SK-N-SH (cell line): Measurements from ENCODE around the gene THSD4. TPM values are rescaled to one million over a fixed set of nuclear protein-coding genes. Genes with fewer than 3 reads are reported as not detected.

Experiments
- CTCF ChIA-PET: fragments of 300-600, 350-600 bp; formaldehyde crosslinking; extraction: SDS; loops from one replicate; lab custom pipeline; 2021; lab: Yijun Ruan, JAX
- POLR2A ChIA-PET: fragments of 350-600 bp; sonication (Branson Sonifier 250); formaldehyde crosslinking; extraction: SDS; loops from one replicate; lab custom pipeline; 2020; ENCODE audit warnings: antibody characterized with exemption, inconsistent platforms; lab: Yijun Ruan, JAX
- DNase-seq: peaks from one replicate; pipeline ENCODE4 v3.0.0; 2012
- H2AFZ ChIP-seq: fragments of 200-600 bp; sonication (generic); 2 replicates; pipeline ENCODE4 v1.8.1; 2016; ENCODE audit warnings: antibody characterized with exemption, mild to moderate bottlenecking, low read depth
- H3F3A ChIP-seq: fragments of 200-600 bp; sonication (generic); replicated peaks from 2 replicates; pipeline ENCODE3; 2016; ENCODE audit warnings: antibody characterized with exemption, mild to moderate bottlenecking; ENCODE audit not compliant: insufficient read depth
- H3K27ac ChIP-seq, 2 experiments: fragments of 200-500 bp in 1 of 2; fragments of 200-600 bp in 1 of 2; sonication (Bioruptor generic) in 1 of 2; sonication (generic), shearing (Covaris generic) in 1 of 2; 2 replicates each; pipeline versions ENCODE4 v1.5.1 to v1.6.1; 2014 to 2016; ENCODE audit warnings: low read depth in 2 of 2, inconsistent platforms in 1 of 2, low read length in 1 of 2, mild to moderate bottlenecking in 1 of 2, mixed read lengths in 1 of 2
- H3K27me3 ChIP-seq: fragments of 200-600 bp; sonication (generic), shearing (Covaris generic); 2 replicates; pipeline ENCODE4 v1.6.1; 2016; ENCODE audit warnings: mixed run types; ENCODE audit not compliant: insufficient read depth
- H3K36me3 ChIP-seq, 2 experiments: fragments of 200-500 bp in 1 of 2; fragments of 200-600 bp in 1 of 2; sonication (Bioruptor generic) in 1 of 2; sonication (generic) in 1 of 2; replicated peaks in 1 of 2; 2 replicates each; pipeline versions ENCODE3 to v1.5.1; 2014 to 2016; ENCODE audit warnings: low read length in 1 of 2, mild to moderate bottlenecking in 1 of 2; ENCODE audit not compliant: insufficient read depth in 2 of 2, control insufficient read depth in 1 of 2
- H3K4me1 ChIP-seq, 2 experiments: fragments of 200-500 bp in 1 of 2; fragments of 200-600 bp in 1 of 2; sonication (Bioruptor generic) in 1 of 2; sonication (generic), shearing (Covaris generic) in 1 of 2; 2 replicates each; pipeline versions ENCODE4 v1.5.1 to v1.6.1; 2014 to 2016; ENCODE audit warnings: low read depth in 1 of 2, low read length in 1 of 2, mixed run types in 1 of 2; ENCODE audit not compliant: insufficient read depth in 2 of 2, control insufficient read depth in 1 of 2
- H3K4me2 ChIP-seq: fragments of 200-600 bp; sonication (generic), shearing (Covaris generic); 2 replicates; pipeline ENCODE4 v1.6.1; 2017; ENCODE audit warnings: mixed run types
- H3K4me3 ChIP-seq, 2 experiments: fragments of 200-500 bp in 1 of 2; fragments of 200-600 bp in 1 of 2; sonication (Bioruptor generic) in 1 of 2; sonication (generic), shearing (Covaris generic) in 1 of 2; 2 replicates each; pipeline versions ENCODE4 v1.5.1 to v1.8.1; 2014 to 2016; ENCODE audit warnings: low read depth in 2 of 2, inconsistent platforms in 1 of 2, low read length in 1 of 2, mild to moderate bottlenecking in 1 of 2, mixed read lengths in 1 of 2, moderate library complexity in 1 of 2
- H3K79me2 ChIP-seq: fragments of 200-600 bp; sonication (generic); 2 replicates; pipeline ENCODE4 v1.8.1; 2017; ENCODE audit warnings: mild to moderate bottlenecking; ENCODE audit not compliant: insufficient read depth
- H3K9ac ChIP-seq: fragments of 200-600 bp; sonication (generic); 2 replicates; pipeline ENCODE4 v1.6.1; 2017; ENCODE audit warnings: mixed run types
- H3K9me2 ChIP-seq: fragments of 200-600 bp; sonication (generic); 2 replicates; pipeline ENCODE4 v1.6.1; 2017; ENCODE audit warnings: mixed run types
- H3K9me3 ChIP-seq: fragments of 200-600 bp; sonication (generic); 2 replicates; pipeline ENCODE4 v1.6.1; 2017; ENCODE audit warnings: mixed run types, mild to moderate bottlenecking, moderate library complexity
- H4K20me1 ChIP-seq: fragments of 200-600 bp; sonication (generic); 2 replicates; pipeline ENCODE4 v1.6.1; 2017; ENCODE audit warnings: mild to moderate bottlenecking, mixed run types; ENCODE audit not compliant: insufficient read depth
- CTCF ChIP-seq: fragments of 200-600 bp; sonication (generic); IDR thresholded peaks from 2 replicates; pipeline ENCODE4 v1.6.1; 2017; ENCODE audit warnings: antibody characterized with exemption, mild to moderate bottlenecking, moderate library complexity
- NFIC ChIP-seq: IDR thresholded peaks from 2 replicates; pipeline ENCODE4 v1.4.0; 2012; ENCODE audit warnings: borderline replicate concordance
- RAD21 ChIP-seq: IDR thresholded peaks from 2 replicates; pipeline ENCODE4 v1.6.1; 2012; ENCODE audit warnings: mild to moderate bottlenecking, low read length
- REST ChIP-seq: IDR thresholded peaks from 2 replicates; pipeline ENCODE4 v1.6.1; 2012; ENCODE audit warnings: mild to moderate bottlenecking, low read depth, low read length, moderate library complexity
- TCF12 ChIP-seq: IDR thresholded peaks from 2 replicates; pipeline ENCODE4 v1.4.0; 2012
- USF2 ChIP-seq: fragments of 150-350 bp; IDR thresholded peaks from 2 replicates; pipeline ENCODE4 v1.6.1; 2017; ENCODE audit warnings: antibody characterized with exemption, low read length, low read depth, borderline replicate concordance
- WGBS: methylation state at CpG from one replicate; pipeline ENCODE4 v1.1.6; 2017; ENCODE audit warnings: low lambda C conversion rate; 5-methylcytosine and 5-hydroxymethylcytosine counted together
- polyA plus RNA-seq, 3 experiments: library from polyadenylated mRNA; depleted of rRNA; stranded (reverse); fragments of >200 nt; gene quantifications; 2 replicates each; pipeline ENCODE4 v1.2.3, GENCODE V29; 2012

THSD4 gene
- polyA plus RNA-seq, 1 of the 3 experiments (the other 2 are of a cell fraction) = 79.1 TPM

- TF ChIP-seq TCF12 = no peak
- no peak for TF ChIP-seq USF2
- TF ChIP-seq REST = no peak
- TF ChIP-seq, all 33 proteins: peak for 0
- Histone ChIP-seq H3K4me2 (no peak overlapping the region), H3K36me3 (peaks cover 0 to 7% of the 10 kb centered on the region in 2 experiments), H3F3A (peaks cover 29% of the 10 kb centered on the region), H2AFZ (no peak overlapping the region), H3K27ac (no peak overlapping the region), H3K9me3 (no peaks in the 10 kb centered on the region), H3K27me3 (no peaks in the 10 kb centered on the region), H3K9me2 (no peaks in the 10 kb centered on the region), H3K9ac (no peak overlapping the region), H3K4me1 (peaks cover 18 to 31% of the 10 kb centered on the region in 2 experiments), H3K4me3 (no peak overlapping the region), H4K20me1 (no peaks in the 10 kb centered on the region), H3K79me2 (peaks cover 6% of the 10 kb centered on the region)
- POLR2A ChIA-PET = no interaction called here
- 83% methylated on average over 1 of the region's 1 CpG for WGBS
- DNase-seq = no peak
- CTCF ChIA-PET = no interaction called here
Measured at GRCh38 chr15:71291723-71292122, 176.5 kb downstream of the THSD4 start.

- Histone ChIP-seq H3K4me2 (peak overlapping the region; percentile 59), H3K4me3 (no peak overlapping the region), H3K4me1 (peaks cover 18 to 26% of the 10 kb centered on the region in 2 experiments), H4K20me1 (no peaks in the 10 kb centered on the region), H3K27me3 (no peaks in the 10 kb centered on the region), H3K9me2 (no peaks in the 10 kb centered on the region), H2AFZ (no peak overlapping the region), H3F3A (peaks cover 33% of the 10 kb centered on the region), H3K27ac (peak overlapping the region; percentile 72 to 98), H3K9me3 (no peaks in the 10 kb centered on the region), H3K79me2 (peaks cover 16% of the 10 kb centered on the region), H3K9ac (peak overlapping the region; percentile 66), H3K36me3 (peaks cover 0 to 7% of the 10 kb centered on the region in 2 experiments)
- no peak for DNase-seq
- TF ChIP-seq CTCF (no peak), NFIC (no peak), RAD21 (no peak)
- ChIA-PET POLR2A (no interaction called here), CTCF (no interaction called here)
- 38% methylated on average over 2 of the region's 2 CpGs for WGBS
Measured at GRCh38 chr15:71293723-71294122, 178.5 kb downstream of the THSD4 start.
